GM19372 (cell line): ENCODE data around the gene LRRC4C.

ENCODE experiments used
- ATAC-seq: cut with Tn5 transposase; IDR thresholded peaks from one replicate; pipeline ENCODE4 v1.9.1; 2021; ENCODE audit warnings: mild to moderate bottlenecking, low read depth, moderate library complexity; ENCODE audit not compliant: unreplicated experiment

LRRC4C gene

GRCh38 chr11:40405614-40406013, 1053.8 kb downstream of the LRRC4C start:
- no peak for ATAC-seq

- no peak for ATAC-seq
These were observed 1056.1 kb downstream of the LRRC4C start for GRCh38 chr11:40403321-40403720.

DNA sequence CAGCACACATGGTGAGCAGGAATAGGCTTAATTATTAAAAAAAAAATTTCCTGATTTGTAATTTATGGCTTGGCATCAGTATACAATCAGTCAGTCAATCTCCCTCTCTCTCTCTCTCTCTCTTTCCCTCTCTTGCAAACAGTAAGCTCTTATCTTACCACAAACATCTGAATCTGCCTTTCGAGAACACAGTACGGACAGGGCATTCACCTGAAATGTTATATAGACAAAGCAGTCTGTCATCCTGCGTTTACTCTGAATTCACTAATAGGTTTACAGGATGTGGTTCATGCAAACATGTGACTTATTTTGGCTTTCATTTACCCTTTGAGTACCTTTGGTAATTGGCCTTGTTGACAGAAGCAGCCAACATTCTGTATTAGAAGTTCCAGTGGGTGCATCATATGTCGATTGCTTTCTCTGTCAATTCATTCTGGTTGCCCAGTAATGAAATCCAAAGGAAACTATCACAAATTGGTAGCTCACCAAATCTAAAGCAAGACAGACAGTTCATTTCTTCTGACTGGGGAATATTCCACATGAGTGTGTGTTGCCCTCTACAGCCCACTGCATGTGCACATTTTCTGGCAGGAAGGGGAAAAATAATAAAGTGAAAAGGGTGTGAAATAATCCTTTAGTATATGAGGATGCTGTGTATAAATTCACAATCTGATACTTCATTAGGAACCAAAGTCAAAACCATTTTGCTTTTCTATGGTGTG, 1058.2 kb downstream of the LRRC4C start:
- no peak for ATAC-seq

- ATAC-seq = no peak
These were observed 1062.3 kb downstream of the LRRC4C start for GRCh38 chr11:40397141-40397540.

GRCh38 chr11:40393511-40393910, 1065.9 kb downstream of the LRRC4C start:
- ATAC-seq = no peak

DNA sequence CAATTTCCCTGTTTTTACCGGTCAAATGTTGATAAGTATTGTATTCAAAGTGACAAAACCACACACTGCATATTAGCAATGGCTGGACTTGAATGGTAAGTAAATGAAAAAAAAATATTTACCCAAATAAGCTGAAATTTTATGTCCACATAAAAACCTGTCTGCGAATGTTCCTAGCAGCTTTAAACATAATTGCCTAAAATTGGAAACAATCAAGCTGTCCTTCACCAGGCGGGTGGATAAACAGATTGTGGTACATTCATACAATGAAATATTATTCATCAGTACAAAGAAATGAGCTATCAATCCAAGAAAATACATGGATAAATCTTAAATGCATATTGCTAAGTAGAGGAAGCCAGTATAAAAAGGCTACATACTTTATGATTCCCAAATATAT, 1067.8 kb downstream of the LRRC4C start:
- no peak for ATAC-seq

DNA sequence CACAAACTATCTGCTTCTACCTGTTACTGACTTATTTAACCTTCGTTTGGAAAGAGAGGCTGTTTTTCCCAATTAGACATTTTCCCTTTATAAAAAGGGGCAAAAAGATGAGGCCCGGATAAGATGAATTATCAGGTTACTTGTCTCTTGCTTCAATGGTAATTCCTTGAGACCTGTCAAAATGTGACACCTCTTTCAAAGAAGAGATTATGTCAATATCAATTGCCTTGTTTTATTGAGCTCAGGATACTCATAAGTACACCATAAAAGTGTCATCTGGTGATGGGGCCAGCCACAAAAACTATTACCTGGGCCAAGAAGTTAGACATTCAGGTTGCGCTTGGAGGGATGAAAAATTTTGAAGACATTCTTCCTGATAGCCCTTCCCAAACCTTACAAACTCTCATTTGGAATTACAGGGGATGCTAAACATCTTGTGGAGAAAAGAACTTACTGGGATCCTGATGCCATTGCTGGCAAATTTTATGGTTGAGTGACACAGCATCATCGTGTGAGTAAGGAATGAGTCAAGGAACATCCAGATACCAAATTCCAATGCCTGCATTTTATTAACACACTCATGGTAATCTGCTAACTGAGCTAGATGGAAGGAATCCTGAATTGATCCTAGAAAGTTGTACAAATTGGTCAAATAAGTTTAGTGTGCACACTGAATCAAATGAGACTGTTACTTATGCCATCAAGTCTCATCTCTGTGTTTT, 1071.2 kb downstream of the LRRC4C start:
- ATAC-seq = no peak

- no peak for ATAC-seq
These were observed 1072.0 kb downstream of the LRRC4C start for GRCh38 chr11:40387240-40387980.

- no peak for ATAC-seq
These were observed 1074.5 kb downstream of the LRRC4C start for GRCh38 chr11:40384991-40385390.

DNA sequence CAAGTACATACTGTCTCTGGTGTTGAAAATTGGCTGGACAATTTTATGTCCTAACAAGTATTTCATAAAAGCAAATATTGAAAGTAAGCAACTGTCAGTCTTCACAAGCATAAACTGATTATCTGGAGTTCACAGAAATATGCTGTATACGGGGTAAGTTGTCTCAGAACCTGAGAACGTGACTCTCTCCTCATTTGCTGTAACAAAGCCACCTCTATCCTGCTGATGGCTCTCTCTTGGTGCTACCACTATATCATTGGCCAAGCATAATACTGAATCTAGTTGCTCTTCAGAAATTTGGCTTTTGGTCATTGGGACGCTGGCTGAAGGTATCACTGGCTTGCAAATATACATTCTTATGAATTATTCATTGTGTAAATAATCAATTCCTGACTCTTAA, 1078.0 kb downstream of the LRRC4C start:
- ATAC-seq = no peak

DNA sequence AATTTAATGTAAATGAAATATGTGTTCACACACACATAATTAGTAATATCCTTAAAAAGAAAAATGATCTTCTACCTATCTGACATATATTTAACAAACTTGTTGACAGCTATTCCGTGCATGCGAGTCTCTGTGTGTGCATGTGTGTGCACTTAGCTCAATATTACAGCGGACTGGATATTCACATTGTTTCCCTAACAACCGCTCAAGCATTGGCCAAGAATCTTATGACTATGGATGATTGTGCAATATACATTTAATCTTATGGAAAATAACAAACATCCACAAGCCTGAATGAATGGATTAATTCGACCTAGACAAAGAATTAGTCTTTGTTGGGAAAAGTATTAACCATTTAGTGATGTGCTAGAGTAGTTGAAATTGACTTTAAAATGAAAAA, 1078.6 kb downstream of the LRRC4C start:
- no peak for ATAC-seq

- no peak for ATAC-seq
These were observed 1083.1 kb downstream of the LRRC4C start for GRCh38 chr11:40376331-40376730.

- no peak for ATAC-seq
These were observed 1088.4 kb downstream of the LRRC4C start for GRCh38 chr11:40370821-40371616.

GRCh38 chr11:40360206-40360798, 1099.2 kb downstream of the LRRC4C start:
- no peak for ATAC-seq

GRCh38 chr11:40354121-40354520, 1105.3 kb downstream of the LRRC4C start:
- ATAC-seq = no peak

GRCh38 chr11:40340911-40341310, 1118.5 kb downstream of the LRRC4C start:
- ATAC-seq = no peak

DNA sequence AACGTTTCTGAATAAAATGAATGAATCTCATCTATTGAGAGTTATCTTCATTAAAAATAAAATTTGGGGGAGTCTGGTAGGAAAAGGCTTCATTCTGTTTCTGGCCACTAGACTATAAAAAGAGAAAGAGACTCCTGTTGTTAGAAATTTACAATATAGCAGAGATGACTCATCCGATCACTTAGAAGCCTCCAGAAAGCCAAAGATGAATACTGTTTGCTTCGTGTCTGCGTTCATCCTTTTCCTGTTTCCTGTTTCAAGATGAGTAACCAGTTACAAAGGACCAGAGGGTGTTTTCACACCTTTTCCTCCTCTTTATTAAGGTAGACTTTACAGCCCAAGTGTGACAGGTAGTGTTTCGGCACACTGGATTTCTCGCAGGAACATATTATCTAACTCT, 1120.7 kb downstream of the LRRC4C start:
- no peak for ATAC-seq

GRCh38 chr11:40338062-40338461, 1121.4 kb downstream of the LRRC4C start:
- ATAC-seq = no peak

- ATAC-seq = no peak
These were observed 1122.3 kb downstream of the LRRC4C start for GRCh38 chr11:40337118-40337517.

DNA sequence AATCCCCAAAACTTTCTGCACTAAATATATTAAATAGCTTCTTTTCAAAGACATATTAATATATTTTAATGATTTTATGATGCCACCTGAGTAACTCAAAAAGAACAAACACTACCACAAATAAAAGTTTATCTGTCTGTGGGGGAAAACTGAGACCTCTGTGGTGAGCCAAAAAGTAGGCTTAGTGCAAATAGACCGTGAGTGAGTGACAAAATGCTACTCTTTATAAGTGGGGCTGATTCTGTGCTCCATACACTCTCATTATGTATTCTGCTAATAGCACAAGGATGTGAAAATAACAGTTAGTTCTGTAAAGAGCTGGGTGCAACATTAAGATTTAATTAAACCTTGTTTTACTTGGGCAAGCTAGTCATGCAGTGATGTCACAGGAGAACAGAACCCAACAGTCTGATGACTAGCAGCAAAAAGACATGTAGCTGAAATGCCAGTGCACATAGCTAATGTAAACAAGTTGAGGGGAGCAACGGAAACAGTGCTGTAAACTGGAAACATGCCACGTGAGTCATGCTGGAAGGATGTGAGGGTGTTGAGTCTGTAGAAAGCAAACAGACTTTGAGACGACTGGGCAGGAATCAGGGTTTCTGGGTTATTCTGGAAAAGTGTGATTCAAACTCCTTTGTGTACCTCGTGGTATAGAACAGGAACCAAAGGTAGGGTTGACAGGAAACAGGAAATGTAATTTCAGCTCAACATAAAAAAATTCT, 1130.4 kb downstream of the LRRC4C start:
- ATAC-seq = no peak
